AG04450 (cell line): ENCODE measurements around the gene MAPK8IP1. TPM values are rescaled to one million over a fixed set of nuclear protein-coding genes. Genes with fewer than 3 reads are reported as not detected.

Experiments
- CTCF ChIA-PET: fragments of 300-600, 350-600 bp; formaldehyde crosslinking; extraction: SDS; loops from one replicate; lab custom pipeline; 2022; ENCODE audit warnings: antibody characterized with exemption, inconsistent platforms; lab: Charles Lee
- POLR2A ChIA-PET: fragments of 350-600 bp; formaldehyde crosslinking; extraction: SDS; loops from one replicate; lab custom pipeline; 2021; ENCODE audit warnings: antibody characterized with exemption, inconsistent platforms; lab: Yijun Ruan, JAX
- DNase-seq: peaks from one replicate; pipeline ENCODE4 v3.0.0-alpha.2; 2011; ENCODE audit warnings: low read depth, low spot score
- H3K27ac ChIP-seq: one replicate; pipeline ENCODE4 v1.5.1; 2012; ENCODE audit warnings: low read depth, low read length, control low read depth
- H3K27me3 ChIP-seq: one replicate; pipeline ENCODE4 v1.6.0; 2012; ENCODE audit warnings: low read length; ENCODE audit not compliant: control insufficient read depth, insufficient read depth
- H3K4me3 ChIP-seq: 2 replicates; pipeline ENCODE4 v1.5.1; 2011; ENCODE audit warnings: mild to moderate bottlenecking, low read depth, low read length, control low read depth
- H3K9me3 ChIP-seq: 2 replicates; pipeline ENCODE4 v1.5.1; 2012; ENCODE audit warnings: low read length; ENCODE audit not compliant: control insufficient read depth, insufficient read depth
- CTCF ChIP-seq: IDR thresholded peaks from 2 replicates; pipeline ENCODE4 v1.5.1; 2011; ENCODE audit warnings: low read depth, low read length, control low read depth, inconsistent platforms
- polyA plus RNA-seq: library from polyadenylated mRNA; depleted of rRNA; stranded (reverse); fragments of >200 nt; gene quantifications from 2 replicates; pipeline ENCODE4 v1.2.3, GENCODE V29; 2011

Gene MAPK8IP1
- polyA plus RNA-seq, 1 experiment = 5.6 TPM

GRCh38 chr11:45928535-45929215 lies 43.2 kb downstream of the MAPK8IP1 start:
- no peak for DNase-seq
- POLR2A ChIA-PET = no interaction called here

GRCh38 chr11:45929486-45930030 lies 44.1 kb downstream of the MAPK8IP1 start:
- Histone ChIP-seq H3K4me3 (no peak overlapping the region), H3K9me3 (no peaks in the 10 kb centered on the region; the same call in 1 of the 2 replicates), H3K27me3 (peaks cover 17% of the 10 kb centered on the region), H3K27ac (no peak overlapping the region)
- ChIA-PET POLR2A (no interaction called here), CTCF (interaction anchor here (1.4 kb wide), 1 partner anchor 56 kb away, joined by 3 read pairs; no protein-coding TSS in a partner anchor)
- no peak for DNase-seq
- TF ChIP-seq CTCF = no peak

More at GRCh38 chr11:45928535-45929215, 43.2 kb downstream of the MAPK8IP1 start:
- no peak for TF ChIP-seq CTCF
- Histone ChIP-seq H3K9me3 (no peaks in the 10 kb centered on the region; the same call in 1 of the 2 replicates), H3K4me3 (no peak overlapping the region), H3K27ac (no peak overlapping the region), H3K27me3 (peaks cover 24% of the 10 kb centered on the region)
- CTCF ChIA-PET = interaction anchor here (2.1 kb wide), 1 partner anchor 36 kb away, joined by 6 read pairs; no protein-coding TSS in a partner anchor

GRCh38 chr11:45930031-45930794 lies 44.8 kb downstream of the MAPK8IP1 start:
- H3K27me3 ChIP-seq = peaks cover 12% of the 10 kb centered on the region
- no peak overlapping the region for H3K27ac ChIP-seq
- no peak for TF ChIP-seq CTCF
- no peak overlapping the region for H3K4me3 ChIP-seq
- no peaks in the 10 kb centered on the region; the same call in 1 of the 2 replicates for H3K9me3 ChIP-seq
- POLR2A ChIA-PET = interaction anchor here (0.5 to 0.9 kb wide), 2 partner anchors 12 to 85 kb away, joined by 3 read pairs; no protein-coding TSS in a partner anchor
- no peak for DNase-seq
- CTCF ChIA-PET = interaction anchor here (1.1 to 2.1 kb wide), 3 partner anchors 34 to 76 kb away, joined by 3 to 5 read pairs (median 3); no protein-coding TSS in a partner anchor

GRCh38 chr11:45930951-45931570 lies 45.6 kb downstream of the MAPK8IP1 start:
- Histone ChIP-seq H3K27me3 (peaks cover 4% of the 10 kb centered on the region), H3K27ac (no peak overlapping the region), H3K9me3 (no peaks in the 10 kb centered on the region; the same call in 1 of the 2 replicates), H3K4me3 (no peak overlapping the region)
- no peak for TF ChIP-seq CTCF
- CTCF ChIA-PET = interaction anchor here (1.1 to 2.1 kb wide), 2 partner anchors 33 to 75 kb away, joined by 3 to 5 read pairs; no protein-coding TSS in a partner anchor
- POLR2A ChIA-PET = interaction anchor here (0.5 to 0.9 kb wide), 2 partner anchors 13 to 84 kb away, joined by 3 read pairs; no protein-coding TSS in a partner anchor
- no peak for DNase-seq
